Measurements from ENCODE around the gene RYR3. TPM values are rescaled to one million over a fixed set of nuclear protein-coding genes. Genes with fewer than 3 reads are reported as not detected.

RYR3 gene
- total RNA-seq, 4 donors from 2014 or later: 1.5 to 7.3 (median 1.9) TPM

- no peak for TF ChIP-seq CTCF (IDR thresholded peaks at IDR 0.05; ENCODE audit: low read depth)
These were observed 366.6 kb downstream of the RYR3 start for GRCh38 chr15:33677238-33677830.

DNA sequence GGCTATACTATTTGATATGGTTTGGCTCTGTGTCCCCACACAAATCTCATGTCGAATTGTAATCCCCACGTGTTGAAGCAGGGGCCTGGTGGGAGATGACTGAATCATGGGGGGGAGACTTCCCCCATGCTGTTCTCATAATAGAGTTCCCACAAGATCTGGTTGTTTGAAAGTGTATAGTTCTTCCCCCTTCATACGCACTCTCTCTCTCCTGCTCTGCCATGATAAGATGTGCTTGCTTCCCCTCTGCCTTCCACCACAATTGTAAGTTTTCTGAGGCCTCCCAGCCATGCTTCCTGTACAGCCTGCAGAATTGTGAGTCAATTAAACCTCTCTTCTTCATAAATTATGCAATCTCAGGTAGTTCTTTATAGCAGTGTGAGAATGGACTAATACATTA is 367.4 kb downstream of the RYR3 start:
- TF ChIP-seq CTCF (IDR thresholded peaks at IDR 0.05; ENCODE audit: low read depth): no peak

- no peak for TF ChIP-seq CTCF (IDR thresholded peaks at IDR 0.05; ENCODE audit: low read depth)
These were observed 367.8 kb downstream of the RYR3 start for GRCh38 chr15:33678602-33679001.

DNA sequence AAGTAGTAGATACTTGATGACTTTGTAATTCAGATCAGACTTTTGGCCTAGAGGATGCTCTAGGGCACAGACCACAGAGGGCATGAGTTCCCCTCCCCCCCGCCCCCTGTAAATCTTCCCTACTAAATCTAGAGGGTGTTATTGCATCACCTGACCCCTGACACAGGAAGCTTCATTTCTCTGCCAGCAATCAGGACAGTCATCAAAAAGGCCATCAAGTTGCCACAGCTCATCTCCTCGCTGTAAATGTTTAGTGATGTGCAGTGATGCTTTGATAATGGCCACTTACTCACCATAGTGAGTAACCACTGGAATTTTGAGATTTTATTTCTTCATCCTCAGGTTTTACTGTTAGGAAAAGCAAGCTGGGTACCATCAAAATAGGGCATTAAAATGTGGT is 368.3 kb downstream of the RYR3 start:
- no peak for TF ChIP-seq CTCF (IDR thresholded peaks at IDR 0.05; ENCODE audit: low read depth)

DNA sequence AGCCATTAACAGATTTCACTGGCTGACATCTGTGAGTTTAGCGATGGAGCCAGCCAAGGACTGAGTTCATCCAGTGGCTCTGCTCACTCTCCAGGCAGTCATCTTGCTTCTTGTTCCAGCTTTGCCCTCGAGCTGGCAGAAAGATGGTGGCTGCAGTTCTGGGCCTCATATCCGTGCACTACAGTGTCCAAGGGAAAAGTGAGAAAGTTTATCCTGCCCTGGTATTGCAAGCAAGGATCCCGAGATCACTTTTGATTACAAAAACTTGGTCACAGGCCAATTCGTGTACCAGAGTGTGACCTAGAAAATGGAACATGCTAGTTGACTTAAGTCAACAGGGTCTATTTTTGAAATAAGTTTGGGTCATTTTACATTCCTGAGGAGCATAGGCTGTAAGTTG is 369.6 kb downstream of the RYR3 start:
- no peak for TF ChIP-seq CTCF (IDR thresholded peaks at IDR 0.05; ENCODE audit: low read depth)

- TF ChIP-seq CTCF (IDR thresholded peaks at IDR 0.05; ENCODE audit: low read depth): no peak
These were observed 382.5 kb downstream of the RYR3 start for GRCh38 chr15:33693166-33693800.

- TF ChIP-seq CTCF (IDR thresholded peaks at IDR 0.05; ENCODE audit: low read depth): no peak
These were observed 387.4 kb downstream of the RYR3 start for GRCh38 chr15:33698126-33698525.
